Hematopoietic multipotent progenitor cell treated with erythropoietin and hydrocortisone succinate and interleukin-3 and kit ligand, for 15 days (in vitro differentiated cells): ENCODE measurements around the gene UBE3B.
A peak's percentile ranks its signal among the peaks of the same experiment; 100 is the strongest.

Experiments
- DNase-seq: peaks from one replicate; pipeline ENCODE4 v3.0.0-alpha.2; 2015; ENCODE audit warnings: low spot score

UBE3B gene

GRCh38 chr12:109497675-109498074 is 20.2 kb downstream of the UBE3B start:
- DNase-seq = no peak

DNA sequence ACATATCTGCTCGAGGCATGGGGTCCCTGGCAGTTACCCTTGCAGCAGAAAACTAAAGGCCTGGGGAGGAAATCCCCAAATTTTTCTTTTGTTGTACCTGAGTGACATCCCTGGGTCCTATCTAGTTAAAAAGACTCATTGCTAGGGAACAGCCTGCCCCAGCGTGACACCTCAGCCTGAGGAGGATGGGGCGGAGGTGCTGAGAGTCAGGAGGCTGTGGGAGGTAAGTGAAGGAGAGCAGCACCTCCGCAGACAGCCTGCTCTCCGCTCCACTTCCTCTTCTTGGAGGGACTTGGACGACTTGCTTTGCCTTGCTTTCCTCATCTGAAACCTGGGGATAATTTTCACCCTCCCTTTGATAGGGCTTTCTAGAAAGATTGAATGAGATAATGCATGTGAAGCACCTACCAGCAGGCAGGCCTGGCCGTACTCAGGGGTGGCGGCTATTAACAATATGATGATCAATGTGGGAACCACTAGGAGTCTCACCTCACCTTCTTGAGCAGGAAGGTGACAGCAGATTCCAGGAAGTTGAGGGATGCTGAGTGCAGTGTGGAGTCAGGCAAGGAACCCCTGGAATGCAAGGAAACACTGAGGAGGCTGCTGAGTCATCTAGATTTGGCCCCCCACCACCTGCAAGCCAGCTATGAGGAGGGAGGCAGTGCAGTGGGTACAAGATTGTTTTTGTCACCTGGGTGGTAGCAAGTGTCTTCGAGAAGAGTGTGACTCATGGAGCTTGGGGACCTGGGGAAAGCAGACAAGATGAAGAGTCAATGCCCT is 23.2 kb downstream of the UBE3B start:
- no peak for DNase-seq

DNA sequence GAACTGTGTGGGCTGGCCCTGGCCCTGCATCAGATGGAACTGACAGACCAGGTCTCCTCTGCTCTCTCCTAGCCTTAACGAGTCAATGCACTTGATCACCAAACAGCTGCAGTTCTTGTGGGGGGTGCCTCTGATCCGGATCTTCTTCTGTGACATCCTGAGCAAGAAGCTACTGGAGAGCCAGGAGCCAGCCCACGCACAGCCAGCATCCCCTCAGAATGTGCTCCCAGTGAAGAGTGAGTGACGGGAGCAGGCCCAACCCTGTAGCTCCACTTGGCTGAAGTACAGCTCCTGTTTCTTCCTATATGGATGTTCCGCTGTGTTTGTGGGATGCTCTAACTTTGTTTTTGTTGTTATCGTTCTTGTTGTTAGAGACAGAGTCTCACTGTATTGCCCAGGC is 23.9 kb downstream of the UBE3B start:
- DNase-seq = no peak

- DNase-seq = no peak
Measured at GRCh38 chr12:109502332-109502731, 24.9 kb downstream of the UBE3B start.

DNA sequence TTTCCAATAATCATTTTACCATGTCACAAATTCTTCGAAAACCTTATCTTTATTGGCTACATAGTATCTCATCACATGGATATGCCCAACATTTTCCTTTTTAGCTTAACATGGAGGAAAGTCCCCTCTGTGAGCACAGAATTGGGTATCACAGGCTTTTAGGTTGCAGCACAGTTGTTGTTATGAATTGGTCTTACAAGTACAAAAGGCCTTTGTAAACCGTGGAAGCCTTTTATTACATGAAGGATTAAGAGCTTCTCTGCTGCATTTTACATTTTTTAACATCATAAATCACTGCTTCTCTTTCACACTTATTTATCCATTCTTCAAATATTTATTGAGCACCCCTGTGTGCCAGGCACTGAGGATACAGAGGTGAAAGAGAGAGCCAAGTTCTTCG is 26.2 kb downstream of the UBE3B start:
- DNase-seq = no peak

GRCh38 chr12:109504068-109504467 is 26.6 kb downstream of the UBE3B start:
- DNase-seq = no peak

DNA sequence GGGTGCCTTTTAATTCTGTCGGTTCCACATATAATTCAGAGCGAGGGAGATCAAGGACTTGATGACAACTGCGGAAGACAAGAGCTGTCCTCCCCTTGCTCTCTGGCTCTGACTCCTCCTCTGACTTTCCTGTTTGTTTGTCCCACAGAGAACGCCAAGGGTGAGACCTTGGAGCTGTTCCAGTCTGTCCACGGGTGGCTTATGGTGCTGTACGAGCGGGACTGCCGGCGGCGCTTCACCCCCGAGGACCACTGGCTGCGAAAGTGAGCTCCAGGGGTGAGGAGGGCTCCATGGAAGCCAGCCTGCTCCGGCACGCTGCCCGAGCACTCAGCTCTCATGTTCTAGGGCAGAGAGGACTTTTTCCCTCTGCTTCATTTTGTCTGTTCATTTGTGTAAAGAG is 32.8 kb downstream of the UBE3B start:
- no peak for DNase-seq

DNA sequence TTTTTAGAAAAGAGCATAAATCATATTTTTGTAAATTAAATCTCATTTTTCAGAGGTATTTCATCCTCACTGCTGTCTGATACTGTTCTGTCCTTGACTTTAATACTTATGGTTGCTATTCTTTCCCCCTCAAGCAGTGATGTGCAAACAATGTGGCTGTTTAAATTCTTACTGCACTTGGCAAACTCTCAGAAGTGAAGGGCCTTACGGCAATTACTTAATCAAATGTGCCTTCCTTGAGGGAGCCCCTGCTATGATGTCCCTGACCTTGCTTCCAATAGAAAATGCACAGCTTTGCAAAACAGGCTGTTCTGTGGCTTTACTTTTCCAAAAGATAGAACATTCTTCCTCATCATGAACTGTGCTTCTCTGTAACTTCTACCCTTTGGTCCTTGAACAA is 35.2 kb downstream of the UBE3B start:
- DNase-seq = no peak

- no peak for DNase-seq
Measured at GRCh38 chr12:109513051-109513450, 35.6 kb downstream of the UBE3B start.

DNA sequence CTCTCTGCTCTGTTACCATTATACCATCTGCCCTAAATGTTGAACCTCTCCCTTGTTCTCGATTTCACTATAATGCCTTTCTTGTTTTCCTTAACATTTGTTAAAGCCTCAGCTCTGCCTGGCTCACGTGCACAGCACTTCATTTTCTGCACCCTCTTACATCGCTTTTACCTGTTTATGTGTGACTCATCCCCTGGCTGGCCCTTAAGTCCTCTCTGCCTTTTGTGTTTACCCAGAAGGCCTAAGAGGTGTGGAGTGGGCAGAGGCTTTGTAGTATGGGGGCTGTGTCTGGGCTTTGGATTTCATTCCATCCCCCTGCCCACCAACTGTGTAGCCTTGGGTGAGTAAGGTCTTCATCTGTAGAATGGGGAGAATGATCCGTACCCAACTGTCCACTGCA is 36.5 kb downstream of the UBE3B start:
- no peak for DNase-seq

GRCh38 chr12:109517619-109518018 is 40.2 kb downstream of the UBE3B start:
- no peak for DNase-seq

- DNase-seq = peak; percentile 56
Measured at GRCh38 chr12:109518820-109519665, 41.6 kb downstream of the UBE3B start.

DNA sequence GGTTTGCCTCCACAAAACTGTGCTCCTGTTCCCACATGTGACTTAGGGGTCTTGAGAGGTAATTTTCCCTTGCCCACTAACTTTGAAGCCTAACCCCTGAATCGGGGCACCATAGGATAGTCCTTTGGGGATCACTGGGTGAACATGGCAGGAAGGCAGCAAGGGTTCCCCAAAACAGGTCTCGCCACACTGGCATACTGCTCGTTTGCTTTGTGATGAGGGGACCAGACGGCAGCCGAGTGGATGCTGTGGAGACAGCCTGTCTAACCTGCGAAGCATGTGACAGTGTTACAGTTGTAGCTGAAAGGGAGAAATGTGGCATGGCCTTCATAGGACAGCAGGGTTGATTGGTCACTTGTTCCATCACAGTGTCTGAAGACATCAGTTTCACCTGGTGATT is 42.4 kb downstream of the UBE3B start:
- DNase-seq = no peak

DNA sequence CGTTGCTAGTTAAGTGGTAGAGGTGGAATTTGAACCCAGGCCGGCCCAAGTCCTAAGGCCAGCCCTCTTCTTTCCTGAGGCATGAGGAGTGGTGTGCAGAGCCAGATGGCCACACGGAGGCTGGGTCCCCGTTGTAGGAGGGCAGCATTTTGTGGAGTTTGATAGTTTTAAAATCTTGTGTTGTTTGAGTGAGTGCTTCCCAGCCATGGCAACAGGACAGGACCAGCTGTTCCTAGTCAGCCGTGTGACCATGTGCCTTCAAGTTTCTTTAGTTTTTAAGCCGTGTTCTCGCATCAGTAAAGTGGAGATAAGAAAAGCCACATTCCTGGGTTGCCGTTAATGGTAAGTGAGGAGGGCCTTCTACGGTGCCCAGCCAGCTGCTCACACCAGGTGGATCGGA is 44.4 kb downstream of the UBE3B start:
- DNase-seq = no peak

- no peak for DNase-seq
Measured at GRCh38 chr12:109523071-109523470, 45.6 kb downstream of the UBE3B start.

DNA sequence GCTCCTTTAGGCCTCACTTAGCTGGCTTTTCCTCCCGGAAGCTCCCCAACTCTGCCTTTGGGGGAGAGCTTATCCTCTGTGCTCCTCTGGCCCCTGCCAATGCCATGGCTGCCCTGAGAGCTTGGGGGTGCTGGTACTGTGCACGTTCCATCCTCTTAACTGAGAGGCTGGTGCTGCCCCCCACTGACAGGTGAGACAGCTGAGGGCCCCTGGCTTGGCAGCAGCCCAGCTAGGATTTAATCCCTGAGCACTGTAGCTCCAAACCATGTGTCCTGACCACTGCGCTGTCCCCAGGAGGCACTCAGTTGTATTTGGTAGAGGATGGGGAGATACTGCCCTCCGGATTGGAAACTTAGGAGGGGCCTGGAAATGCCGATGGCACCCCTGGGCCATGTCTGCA is 46.1 kb downstream of the UBE3B start:
- DNase-seq = no peak

GRCh38 chr12:109524466-109525278 is 47.2 kb downstream of the UBE3B start:
- no peak for DNase-seq

DNA sequence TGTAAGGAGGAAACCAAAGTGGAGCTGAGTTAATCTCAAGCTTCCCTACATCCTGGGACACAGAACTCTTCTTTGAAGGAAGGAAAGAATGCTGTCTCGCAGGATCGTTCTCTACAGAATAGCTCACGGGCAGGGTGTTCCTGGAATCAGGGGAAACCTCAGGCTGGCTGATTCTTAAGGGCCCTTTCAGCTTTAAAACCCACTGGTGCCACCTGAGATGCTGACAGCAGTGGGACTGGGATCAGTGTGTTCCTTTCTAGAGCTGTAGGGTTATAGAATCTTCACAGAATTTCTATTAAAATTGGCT is 47.8 kb downstream of the UBE3B start:
- no peak for DNase-seq

GRCh38 chr12:109527489-109528123 is 50.2 kb downstream of the UBE3B start:
- no peak for DNase-seq

GRCh38 chr12:109529691-109530640 is 52.5 kb downstream of the UBE3B start:
- DNase-seq = no peak

- DNase-seq = no peak
Measured at GRCh38 chr12:109531411-109531810, 54.0 kb downstream of the UBE3B start.
